T-cell (primary cell): ENCODE results near the gene IKZF3. TPM values are rescaled to one million over a fixed set of nuclear protein-coding genes. Genes with fewer than 3 reads are reported as not detected.

Source experiments
- ATAC-seq, 4 experiments: fragments of 200-7000 bp in 3 of 4; fragments of 150-1000 bp in 1 of 4; cut with Tn5 transposase; replicated peaks in 1 of 4; 1 replicate in 3 of 4; 2 replicates in 1 of 4; pipeline ENCODE4 v1.10.0; 2021; ENCODE audit warnings: moderate library complexity in 3 of 4, mild to moderate bottlenecking in 2 of 4, moderate number of reproducible peaks in 1 of 4
- CTCF ChIA-PET, 2 donors: fragments of 300-600 bp; sonication (Branson Sonifier 250); formaldehyde crosslinking; loops; one replicate each; lab custom pipeline; 2022; ENCODE audit warnings: antibody characterized with exemption in 2 of 2; lab: Charles Lee
- POLR2A ChIA-PET, 2 donors: fragments of 300-600 bp; sonication (Branson Sonifier 250); formaldehyde crosslinking; loops; one replicate each; lab custom pipeline; 2022; ENCODE audit warnings: antibody characterized with exemption in 2 of 2; lab: Charles Lee
- DNase-seq, 35 experiments: peaks; one replicate each; pipeline versions ENCODE4 v3.0.0 to v3.0.0-alpha.2; 2013 to 2023
- H3K27ac ChIP-seq: one replicate; pipeline ENCODE4 v1.5.1; 2013; ENCODE audit warnings: low read length
- H3K27me3 ChIP-seq, 2 experiments: replicated peaks in 1 of 2; 1 replicate in 1 of 2; 2 replicates in 1 of 2; pipeline versions ENCODE4 v1.6.1 to v1.7.0; 2013; ENCODE audit warnings: low read length in 1 of 2, mixed read lengths in 1 of 2; ENCODE audit not compliant: control insufficient read depth in 2 of 2, insufficient read depth in 2 of 2; ENCODE audit errors: extremely low read depth in 1 of 2
- H3K36me3 ChIP-seq, 2 donors: 1 replicate in 1 of 2; 2 replicates in 1 of 2; pipeline versions ENCODE4 v1.6.1 to v1.7.0; 2013; ENCODE audit warnings: low read length in 1 of 2; ENCODE audit not compliant: control insufficient read depth in 2 of 2, insufficient read depth in 1 of 2; ENCODE audit errors: extremely low read depth in 1 of 2
- H3K4me1 ChIP-seq, 2 experiments: 1 replicate in 1 of 2; 2 replicates in 1 of 2; pipeline versions ENCODE4 v1.6.1 to v1.7.0; 2013; ENCODE audit warnings: low read length in 2 of 2, mixed read lengths in 1 of 2; ENCODE audit not compliant: insufficient read depth in 2 of 2, control insufficient read depth in 1 of 2; ENCODE audit errors: extremely low read depth in 1 of 2
- H3K4me3 ChIP-seq, 2 donors: 1 replicate in 1 of 2; 2 replicates in 1 of 2; pipeline versions ENCODE4 v1.5.1 to v1.7.0; 2013; ENCODE audit warnings: mild to moderate bottlenecking in 2 of 2, low read length in 1 of 2, moderate library complexity in 1 of 2; ENCODE audit not compliant: control insufficient read depth in 1 of 2; ENCODE audit errors: extremely low read depth in 1 of 2
- H3K9me3 ChIP-seq: 2 replicates; pipeline ENCODE4 v1.7.0; 2013
- H3K27ac Mint-ChIP-seq, 2 donors: one replicate each; pipeline ENCODE4 v1.8.0; 2020 to 2021; ENCODE audit warnings: mild to moderate bottlenecking in 2 of 2, mixed read lengths in 2 of 2
- H3K27me3 Mint-ChIP-seq, 2 donors: one replicate each; pipeline ENCODE4 v1.8.0; 2021 to 2022; ENCODE audit warnings: mixed read lengths in 2 of 2
- H3K36me3 Mint-ChIP-seq: one replicate; pipeline ENCODE4 v1.8.0; 2021; ENCODE audit warnings: mixed read lengths
- H3K4me1 Mint-ChIP-seq, 3 donors: one replicate each; pipeline ENCODE4 v1.8.0; 2020 to 2022; ENCODE audit warnings: mixed read lengths in 3 of 3, mild to moderate bottlenecking in 1 of 3
- H3K4me3 Mint-ChIP-seq, 3 donors: one replicate each; pipeline ENCODE4 v1.8.0; 2020 to 2022; ENCODE audit warnings: mild to moderate bottlenecking in 3 of 3, mixed read lengths in 3 of 3, moderate library complexity in 3 of 3
- H3K9me3 Mint-ChIP-seq, 3 donors: one replicate each; pipeline ENCODE4 v1.8.0; 2020 to 2022; ENCODE audit warnings: mixed read lengths in 3 of 3
- WGBS: methylation state at CpG from one replicate; pipeline ENCODE4 v1.1.5; 2013; ENCODE audit warnings: missing lambda C conversion rate; ENCODE audit not compliant: insufficient coverage; 5-methylcytosine and 5-hydroxymethylcytosine counted together
- total RNA-seq, 35 experiments: library from RNA in 6 of 35; stranded (reverse) in 6 of 35; fragments of 120-200 nt in 1 of 35; gene quantifications; one replicate each; pipeline versions ENCODE4 v1.2.1 to v1.2.4 and lab custom pipeline; 2013 to 2026

Gene IKZF3
- total RNA-seq, 5 donors from 2014 or later (not counting 1 experiment from before 2014, with no cell fraction given): 78.1 to 112 (median 108) TPM

DNA sequence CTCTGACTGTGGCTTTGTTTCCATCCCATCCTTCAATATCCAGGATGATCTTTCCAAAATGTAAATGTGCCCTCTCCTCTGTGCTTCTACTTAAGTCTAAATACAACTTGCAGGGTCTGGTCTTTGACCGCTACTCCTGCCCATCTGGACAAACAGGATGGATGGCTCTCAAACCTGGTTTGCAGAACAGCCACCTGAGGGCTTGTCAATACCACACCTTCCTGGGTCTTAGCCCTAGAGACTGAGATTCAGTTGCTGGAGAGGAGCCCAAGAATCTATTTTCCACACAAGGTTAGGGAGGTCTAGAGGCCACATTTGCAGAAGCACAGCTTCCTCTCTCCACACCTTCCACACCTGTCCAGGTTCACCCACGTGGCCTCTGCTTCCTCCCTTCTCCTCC lies 128.2 kb downstream of the IKZF3 start:
- ChIA-PET POLR2A (no interaction called here), CTCF (no interaction called here)
- no peak overlapping the region for H3K4me3 Mint-ChIP-seq
- peaks cover 8 to 23% of the 10 kb centered on the region in 2 donors for H3K27me3 Mint-ChIP-seq
- no peak overlapping the region for H3K27ac ChIP-seq
- no peak overlapping the region for H3K27ac Mint-ChIP-seq
- H3K36me3 Mint-ChIP-seq: no peaks in the 10 kb centered on the region
- no peaks in the 10 kb centered on the region for H3K9me3 Mint-ChIP-seq
- peaks cover 10 to 20% (median 12%) of the 10 kb centered on the region in 3 donors for H3K4me1 Mint-ChIP-seq
- H3K9me3 ChIP-seq: no peaks in the 10 kb centered on the region
- WGBS: 50% methylated on average over 2 of the region's 2 CpGs
- peaks cover 0 to 41% of the 10 kb centered on the region in 2 experiments for H3K27me3 ChIP-seq
- no peak overlapping the region for H3K4me3 ChIP-seq
- no peaks in the 10 kb centered on the region for H3K36me3 ChIP-seq
- ATAC-seq: no peak
- no peak for DNase-seq
- H3K4me1 ChIP-seq: peaks cover 4 to 28% of the 10 kb centered on the region in 2 experiments

DNA sequence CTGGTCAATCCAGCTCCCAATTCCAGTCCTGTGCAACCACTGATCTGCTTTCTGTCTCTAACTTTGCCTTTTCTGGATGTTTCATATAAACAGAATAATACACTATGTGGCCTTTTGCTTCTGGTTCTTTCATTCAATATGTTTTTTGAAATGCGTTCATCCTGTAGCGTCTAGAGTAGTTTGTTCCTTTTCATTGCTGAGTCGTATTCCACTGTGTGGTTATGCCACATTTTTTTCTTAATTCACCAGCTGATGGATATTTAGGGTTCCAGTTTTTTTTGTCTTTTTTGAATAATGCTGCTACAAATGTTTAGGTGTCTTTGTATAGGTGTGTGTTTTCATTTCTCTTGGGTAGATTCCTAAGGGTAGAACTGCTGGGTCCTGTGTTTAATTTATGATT lies 131.5 kb downstream of the IKZF3 start:
- peak overlapping the region; percentile 18 to 53 for H3K27ac Mint-ChIP-seq
- H3K4me3 Mint-ChIP-seq: peak overlapping the region in 2 of 3 donors; percentile 32 to 48
- POLR2A ChIA-PET: no interaction called here
- peaks cover 0 to 9% of the 10 kb centered on the region in 2 experiments for H3K27me3 ChIP-seq
- peaks cover 4 to 19% of the 10 kb centered on the region in 2 donors for H3K36me3 ChIP-seq
- H3K4me3 ChIP-seq: no peak overlapping the region
- no peak for ATAC-seq
- 100% methylated on average over 2 of the region's 3 CpGs for WGBS
- CTCF ChIA-PET: no interaction called here
- H3K36me3 Mint-ChIP-seq: peaks cover 5% of the 10 kb centered on the region
- no peak for DNase-seq
- no peaks in the 10 kb centered on the region for H3K27me3 Mint-ChIP-seq
- no peaks in the 10 kb centered on the region for H3K9me3 Mint-ChIP-seq
- no peaks in the 10 kb centered on the region for H3K9me3 ChIP-seq
- H3K27ac ChIP-seq: no peak overlapping the region
- H3K4me1 Mint-ChIP-seq: peaks cover 16 to 21% (median 19%) of the 10 kb centered on the region in 3 donors
- H3K4me1 ChIP-seq: peaks cover 4 to 29% of the 10 kb centered on the region in 2 experiments

DNA sequence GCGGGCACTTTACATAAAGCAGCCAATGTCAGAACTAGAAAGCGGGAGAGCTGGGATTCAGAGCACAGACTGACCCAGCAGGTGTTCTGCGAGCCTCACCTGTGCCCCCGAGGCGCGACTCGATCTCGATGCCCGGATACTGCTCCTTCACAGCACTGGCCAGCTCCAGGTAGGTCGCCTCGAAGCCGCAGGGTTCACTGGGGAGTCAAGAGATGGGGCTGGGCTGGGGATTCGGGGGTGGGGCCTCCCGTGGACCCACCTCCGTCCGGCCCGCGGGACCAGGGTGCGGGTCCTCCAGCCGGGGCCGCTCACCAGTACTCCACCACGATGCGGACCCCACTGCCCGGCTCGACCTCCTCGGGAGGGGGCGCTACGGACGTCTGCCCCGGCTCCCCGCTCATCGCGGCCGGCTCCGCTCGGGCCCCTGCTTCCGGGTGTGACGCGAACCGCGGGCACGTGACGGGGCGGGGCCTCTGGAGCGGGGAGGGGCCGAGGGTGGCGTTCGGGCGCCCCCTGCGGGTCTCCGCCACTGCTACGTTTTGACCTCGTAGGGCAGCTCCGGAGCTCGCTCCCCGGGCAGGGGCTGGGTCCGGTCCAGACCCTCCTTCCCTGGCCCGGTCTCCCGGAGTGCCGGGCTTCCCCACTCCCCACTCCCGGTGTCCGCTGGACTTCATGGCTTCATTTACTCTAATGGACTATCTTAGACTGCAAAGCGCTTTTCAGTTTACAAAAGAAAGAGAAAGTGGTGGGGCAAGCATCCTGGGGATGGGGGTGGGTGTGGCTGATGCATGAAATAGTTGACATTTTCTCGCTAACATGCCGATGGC lies 133.8 kb downstream of the IKZF3 start, which contains the start of gene MIEN1:
Gene MIEN1, minus strand, starts transcription at position 438 of the 827 bp plus-strand sequence. Its CDS starts 37 bp downstream, at position 401.
- H3K4me3 Mint-ChIP-seq: peak within 1 kb of the TSS; percentile 86 to 90 (median 89)
- peak; percentile 93 to 98 (median 94) for ATAC-seq
- H3K36me3 ChIP-seq: peaks cover 10 to 24% of the 10 kb centered on the region in 2 donors
- POLR2A ChIA-PET: interaction anchor here (0.6 to 1.3 kb wide), 4 partner anchors 42 to 486 kb away, joined by 3 to 14 read pairs (median 8); partner anchors contain the start of gene PGAP3 (in 1 of the 2)
- H3K27me3 Mint-ChIP-seq: no peaks in the 10 kb centered on the region
- CTCF ChIA-PET: interaction anchor here (0.6 to 2.3 kb wide), 17 partner anchors 16 to 238 kb away, joined by 3 to 8 read pairs (median 4); partner anchors contain the start of gene PGAP3 (in 1 of the 2)
- DNase-seq: peak; percentile 69 to 98 (median 90)
- H3K36me3 Mint-ChIP-seq: peaks cover 5% of the 10 kb centered on the region
- peak within 1 kb of the TSS; percentile 88 to 89 for H3K27ac Mint-ChIP-seq
- no peaks in the 10 kb centered on the region for H3K9me3 ChIP-seq
- WGBS: under 1% methylated on average over 57 of the region's 65 CpGs
- no peaks in the 10 kb centered on the region for H3K9me3 Mint-ChIP-seq
- H3K27me3 ChIP-seq: no peaks in the 10 kb centered on the region
- peaks cover 4 to 31% of the 10 kb centered on the region in 2 experiments for H3K4me1 ChIP-seq
- peak within 1 kb of the TSS; percentile 49 to 90 for H3K4me3 ChIP-seq
- peak within 1 kb of the TSS; percentile 82 for H3K27ac ChIP-seq
- peaks cover 15 to 22% (median 21%) of the 10 kb centered on the region in 3 donors for H3K4me1 Mint-ChIP-seq

DNA sequence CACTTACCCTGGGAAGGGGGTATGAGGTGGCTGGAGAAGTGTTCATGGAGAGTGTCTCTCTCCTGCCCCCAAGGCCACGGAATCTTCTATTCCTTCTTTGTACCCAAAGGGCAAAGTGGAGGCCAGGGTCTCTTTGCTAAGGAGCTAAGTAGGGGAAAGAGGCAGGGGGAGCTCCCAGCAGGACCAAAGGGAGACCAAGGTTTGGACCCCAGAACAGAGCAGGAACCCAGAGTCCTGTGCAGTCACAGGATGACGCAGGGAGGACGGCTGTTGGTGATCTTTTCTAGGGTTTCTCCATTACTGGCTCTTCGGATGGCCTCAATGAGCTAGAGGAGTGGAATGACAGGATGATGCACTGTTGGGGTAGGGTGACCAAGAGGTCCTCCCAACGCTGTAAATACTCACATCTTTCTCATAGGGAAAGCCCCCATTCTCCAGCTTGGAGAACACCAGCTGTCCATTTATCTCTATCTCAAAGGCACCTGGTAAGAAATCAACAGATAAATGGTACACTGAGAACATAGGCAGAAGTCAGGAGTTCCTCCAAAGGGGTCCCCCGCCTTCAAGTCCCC lies 134.7 kb downstream of the IKZF3 start:
- no peak overlapping the region for H3K27ac ChIP-seq
- ChIA-PET POLR2A (interaction anchor here (0.6 to 1.3 kb wide), 4 partner anchors 41 to 485 kb away, joined by 3 to 14 read pairs (median 8); partner anchors contain the start of gene PGAP3 (in 1 of the 2)), CTCF (interaction anchor here (0.6 to 2.3 kb wide), 12 partner anchors 17 to 237 kb away, joined by 3 to 7 read pairs (median 4); partner anchors contain the start of gene PGAP3 (in 1 of the 2))
- peak overlapping the region; percentile 49 to 90 for H3K4me3 ChIP-seq
- ATAC-seq (no peak), DNase-seq (no peak)
- 80% methylated on average over 2 of the region's 6 CpGs for WGBS
- Mint-ChIP-seq H3K27ac (peak overlapping the region; percentile 88 to 89), H3K9me3 (no peaks in the 10 kb centered on the region), H3K4me1 (peaks cover 15 to 22% (median 21%) of the 10 kb centered on the region in 3 donors), H3K4me3 (peak overlapping the region; percentile 86 to 90 (median 89)), H3K27me3 (no peaks in the 10 kb centered on the region), H3K36me3 (peaks cover 8% of the 10 kb centered on the region)
- peaks cover 10 to 24% of the 10 kb centered on the region in 2 donors for H3K36me3 ChIP-seq
- H3K4me1 ChIP-seq: peaks cover 4 to 31% of the 10 kb centered on the region in 2 experiments
- no peaks in the 10 kb centered on the region for H3K9me3 ChIP-seq
- no peaks in the 10 kb centered on the region for H3K27me3 ChIP-seq

DNA sequence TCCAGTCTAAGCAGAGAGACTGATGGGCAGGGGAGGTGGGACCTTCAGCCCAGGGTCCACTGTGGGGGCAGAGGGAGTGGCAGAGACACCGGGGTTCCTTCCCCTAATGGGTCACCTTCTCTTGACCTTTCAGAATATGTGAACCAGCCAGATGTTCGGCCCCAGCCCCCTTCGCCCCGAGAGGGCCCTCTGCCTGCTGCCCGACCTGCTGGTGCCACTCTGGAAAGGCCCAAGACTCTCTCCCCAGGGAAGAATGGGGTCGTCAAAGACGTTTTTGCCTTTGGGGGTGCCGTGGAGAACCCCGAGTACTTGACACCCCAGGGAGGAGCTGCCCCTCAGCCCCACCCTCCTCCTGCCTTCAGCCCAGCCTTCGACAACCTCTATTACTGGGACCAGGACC lies 136.6 kb downstream of the IKZF3 start:
- DNase-seq (no peak), ATAC-seq (no peak)
- Mint-ChIP-seq H3K27ac (no peak overlapping the region), H3K4me3 (no peak overlapping the region), H3K4me1 (peaks cover 15 to 22% (median 21%) of the 10 kb centered on the region in 3 donors), H3K27me3 (no peaks in the 10 kb centered on the region), H3K9me3 (no peaks in the 10 kb centered on the region), H3K36me3 (peaks cover 8% of the 10 kb centered on the region)
- H3K4me3 ChIP-seq: no peak overlapping the region
- H3K36me3 ChIP-seq: peaks cover 10 to 24% of the 10 kb centered on the region in 2 donors
- ChIA-PET POLR2A (no interaction called here), CTCF (no interaction called here)
- H3K4me1 ChIP-seq: peaks cover 4 to 31% of the 10 kb centered on the region in 2 experiments
- no peak overlapping the region for H3K27ac ChIP-seq
- 95% methylated on average over 9 of the region's 10 CpGs for WGBS
- no peaks in the 10 kb centered on the region for H3K9me3 ChIP-seq
- H3K27me3 ChIP-seq: no peaks in the 10 kb centered on the region

DNA sequence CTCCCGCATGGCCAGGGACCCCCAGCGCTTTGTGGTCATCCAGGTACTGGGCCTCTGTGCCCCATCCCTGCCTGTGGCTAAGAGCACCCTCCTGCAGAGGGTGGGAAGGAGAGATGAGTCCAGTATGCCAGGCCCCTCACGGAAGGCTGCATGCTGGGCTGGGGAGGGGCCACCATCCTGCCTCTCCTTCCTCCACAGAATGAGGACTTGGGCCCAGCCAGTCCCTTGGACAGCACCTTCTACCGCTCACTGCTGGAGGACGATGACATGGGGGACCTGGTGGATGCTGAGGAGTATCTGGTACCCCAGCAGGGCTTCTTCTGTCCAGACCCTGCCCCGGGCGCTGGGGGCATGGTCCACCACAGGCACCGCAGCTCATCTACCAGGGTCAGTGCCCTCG lies 137.5 kb downstream of the IKZF3 start:
- H3K4me3 Mint-ChIP-seq: no peak overlapping the region
- POLR2A ChIA-PET: no interaction called here

More for the DNA sequence above, 137.5 kb downstream of the IKZF3 start:
- no peak overlapping the region for H3K4me3 ChIP-seq
- no peak for ATAC-seq
- H3K9me3 Mint-ChIP-seq: no peaks in the 10 kb centered on the region
- no peaks in the 10 kb centered on the region for H3K9me3 ChIP-seq
- H3K36me3 Mint-ChIP-seq: peaks cover 8% of the 10 kb centered on the region
- CTCF ChIA-PET: no interaction called here
- peaks cover 10 to 24% of the 10 kb centered on the region in 2 donors for H3K36me3 ChIP-seq
- no peak overlapping the region for H3K27ac ChIP-seq
- H3K27me3 Mint-ChIP-seq: no peaks in the 10 kb centered on the region
- H3K4me1 Mint-ChIP-seq: peaks cover 15 to 22% (median 21%) of the 10 kb centered on the region in 3 donors
- WGBS: 96% methylated on average over 5 of the region's 9 CpGs
- peaks cover 4 to 31% of the 10 kb centered on the region in 2 experiments for H3K4me1 ChIP-seq
- no peak for DNase-seq
- no peak overlapping the region for H3K27ac Mint-ChIP-seq
- H3K27me3 ChIP-seq: no peaks in the 10 kb centered on the region
